Stimulated activated CD4-positive, alpha-beta T cell treated with anti-CD3 and anti-CD28 coated beads, TNF-alpha, amount 100 ng/mL, for 24 hours (primary cell): Measurements from ENCODE around the gene LDHB.
"Not testable (repeated sequence)": the region's sequence is repeated elsewhere in the genome, so short reads cannot be mapped to it uniquely, and the experiment has no call there.

Source experiments
- DNase-seq, 3 experiments: peaks; one replicate each; pipeline ENCODE4 v3.0.0-alpha.2; 2020; ENCODE audit warnings: low read depth in 3 of 3

The LDHB gene

GRCh38 chr12:21657326-21658077 is at the start of gene LDHB:
Gene LDHB, minus strand, starts transcription at chr12:21657842. Its CDS starts 3,171 bp downstream, at chr12:21654671.
- peak; percentile 90 to 96 (median 90) for DNase-seq

- DNase-seq: no peak
Observed at GRCh38 chr12:21704847-21705246, 47.2 kb upstream of the LDHB start.

GRCh38 chr12:21699851-21700250 is 42.2 kb upstream of the LDHB start:
- no peak for DNase-seq

- DNase-seq: no peak
Observed at GRCh38 chr12:21697904-21698630, 40.4 kb upstream of the LDHB start.

- no peak for DNase-seq
Observed at GRCh38 chr12:21696625-21697024, 39.0 kb upstream of the LDHB start.

GRCh38 chr12:21695986-21696385 is 38.3 kb upstream of the LDHB start:
- DNase-seq: no peak

GRCh38 chr12:21694660-21695059 is 37.0 kb upstream of the LDHB start:
- no peak for DNase-seq

GRCh38 chr12:21691515-21691914 is 33.9 kb upstream of the LDHB start:
- DNase-seq: no peak

- no peak for DNase-seq
Observed at GRCh38 chr12:21690704-21691368, 33.2 kb upstream of the LDHB start.

- DNase-seq: no peak
Observed at GRCh38 chr12:21683115-21683514, 25.5 kb upstream of the LDHB start.

GRCh38 chr12:21678959-21679358 is 21.3 kb upstream of the LDHB start:
- DNase-seq: no peak

GRCh38 chr12:21677622-21678277 is 20.1 kb upstream of the LDHB start:
- peak in 1 of 3 experiments; percentile 6 for DNase-seq

- no peak for DNase-seq
Observed at GRCh38 chr12:21677204-21677603, 19.6 kb upstream of the LDHB start.

- DNase-seq: no peak
Observed at GRCh38 chr12:21676776-21677175, 19.1 kb upstream of the LDHB start.

- DNase-seq: no peak
Observed at GRCh38 chr12:21675641-21676040, 18.0 kb upstream of the LDHB start.

GRCh38 chr12:21675096-21675495 is 17.5 kb upstream of the LDHB start:
- DNase-seq: no peak

- not testable (repeated sequence) for DNase-seq
Observed at GRCh38 chr12:21673830-21674552, 16.3 kb upstream of the LDHB start.

GRCh38 chr12:21672146-21672545 is 14.5 kb upstream of the LDHB start:
- DNase-seq: no peak

GRCh38 chr12:21666722-21667121 is 9.1 kb upstream of the LDHB start:
- DNase-seq: no peak

GRCh38 chr12:21665816-21666215 is 8.2 kb upstream of the LDHB start:
- DNase-seq: no peak

- DNase-seq: no peak
Observed at GRCh38 chr12:21662122-21662792, 4.6 kb upstream of the LDHB start.
